Measurements from ENCODE around the gene MAPK9.

MAPK9 gene

DNA sequence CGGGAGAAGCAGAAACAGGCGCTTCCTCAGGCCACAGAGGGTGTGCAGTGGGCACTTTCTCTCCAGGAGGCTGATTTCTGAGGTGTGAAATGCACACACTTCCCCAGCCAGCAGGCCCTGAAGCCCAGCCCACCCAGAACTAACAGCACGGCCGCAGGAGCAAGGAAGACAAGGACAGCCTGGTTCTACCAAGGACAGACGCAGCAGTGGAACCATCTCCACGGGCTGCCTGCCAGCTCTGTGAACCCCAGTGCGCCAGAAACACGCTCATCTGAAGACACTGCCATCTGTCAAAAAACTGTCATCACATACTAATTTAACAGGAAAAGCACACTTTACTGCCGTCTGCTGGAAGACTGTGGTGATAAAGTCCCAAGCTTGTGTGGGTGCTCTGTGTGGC lies 40.7 kb downstream of the MAPK9 start:
- no peak for FAIRE-seq

DNA sequence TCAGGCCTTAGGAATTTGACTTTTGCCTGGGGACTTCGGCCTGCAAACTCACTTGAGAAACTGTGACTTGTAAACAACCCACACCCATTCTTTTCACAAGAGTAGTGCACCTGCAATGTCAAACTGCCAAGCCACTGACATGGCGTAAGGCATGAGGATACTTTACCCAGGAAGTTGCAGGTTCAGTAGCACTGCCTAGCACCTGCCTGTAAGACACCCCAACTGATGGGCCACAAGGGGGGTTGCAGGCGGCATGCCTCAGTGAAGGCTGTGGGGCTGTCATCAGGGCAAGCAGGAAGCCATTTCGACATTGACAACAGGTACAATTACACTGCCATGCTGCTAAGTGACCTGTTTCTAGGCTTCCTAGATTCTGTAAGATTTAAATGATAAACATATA lies 41.6 kb downstream of the MAPK9 start:
- DNase-seq (ENCODE audit: extremely low spot score, insufficient read length, low read depth) (no peak), FAIRE-seq (no peak)

More for the DNA sequence above, 40.7 kb downstream of the MAPK9 start:
- no peak for DNase-seq (ENCODE audit: extremely low spot score, insufficient read length, low read depth)

DNA sequence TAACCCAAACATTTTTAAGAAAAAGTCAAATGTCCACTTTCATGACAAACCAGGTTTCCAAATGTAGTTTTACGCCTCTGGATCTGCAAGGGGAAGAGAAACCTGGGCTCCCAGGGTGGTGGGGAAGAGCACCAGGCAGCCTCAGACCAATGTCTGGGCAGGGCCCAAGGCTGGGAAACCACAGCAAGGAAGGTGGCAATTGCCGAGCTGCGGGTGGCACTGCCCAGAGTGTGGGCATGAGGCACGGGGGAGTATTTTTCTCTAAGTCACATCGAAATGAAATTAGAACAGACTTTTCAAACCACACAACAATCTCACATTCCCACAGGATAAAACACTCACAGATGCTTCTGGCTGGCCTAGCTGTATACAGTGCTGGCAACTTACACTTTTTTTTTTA lies 50.3 kb downstream of the MAPK9 start:
- FAIRE-seq (no peak), DNase-seq (ENCODE audit: extremely low spot score, insufficient read length, low read depth) (no peak)

DNA sequence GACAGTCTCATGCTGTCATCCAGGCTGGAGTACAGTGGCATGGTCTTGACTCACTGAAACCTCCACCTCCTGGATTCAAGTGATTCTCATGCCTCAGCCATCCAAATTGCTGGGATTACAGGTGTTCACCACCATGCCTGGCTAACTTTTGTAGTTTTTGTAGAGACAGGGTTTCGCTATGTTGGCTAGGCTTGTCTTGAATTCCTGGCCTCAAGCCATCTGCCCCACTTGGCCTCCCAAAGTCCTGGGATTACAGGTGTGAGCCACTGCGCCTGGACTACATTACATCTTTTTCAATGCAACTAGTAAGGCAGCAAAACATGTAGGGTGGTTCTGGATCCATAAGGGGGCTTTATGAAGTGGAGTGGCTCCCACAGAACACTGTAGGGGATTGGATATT lies 53.3 kb downstream of the MAPK9 start:
- FAIRE-seq = no peak

DNA sequence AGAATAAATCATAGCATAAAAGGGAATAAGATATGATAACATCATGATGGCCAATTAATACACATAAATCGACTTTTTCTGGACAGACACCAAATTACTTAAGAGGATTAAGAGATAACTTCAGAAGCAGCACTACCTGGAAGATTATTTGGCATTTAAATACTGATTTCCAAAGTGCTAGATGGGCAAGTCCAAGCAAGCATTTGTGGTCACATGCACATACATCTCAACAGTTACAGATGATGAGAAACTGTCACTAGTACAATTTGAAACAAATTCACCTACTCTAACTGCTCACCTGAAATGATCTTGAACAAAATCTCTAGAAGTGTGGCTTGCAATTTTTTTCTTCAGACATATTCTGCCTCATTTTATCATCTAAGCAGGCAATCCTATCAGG lies 56.0 kb downstream of the MAPK9 start:
- no peak for DNase-seq (ENCODE audit: extremely low spot score, insufficient read length, low read depth)

More for the DNA sequence above, 53.3 kb downstream of the MAPK9 start:
- DNase-seq (ENCODE audit: extremely low spot score, insufficient read length, low read depth) = no peak

DNA sequence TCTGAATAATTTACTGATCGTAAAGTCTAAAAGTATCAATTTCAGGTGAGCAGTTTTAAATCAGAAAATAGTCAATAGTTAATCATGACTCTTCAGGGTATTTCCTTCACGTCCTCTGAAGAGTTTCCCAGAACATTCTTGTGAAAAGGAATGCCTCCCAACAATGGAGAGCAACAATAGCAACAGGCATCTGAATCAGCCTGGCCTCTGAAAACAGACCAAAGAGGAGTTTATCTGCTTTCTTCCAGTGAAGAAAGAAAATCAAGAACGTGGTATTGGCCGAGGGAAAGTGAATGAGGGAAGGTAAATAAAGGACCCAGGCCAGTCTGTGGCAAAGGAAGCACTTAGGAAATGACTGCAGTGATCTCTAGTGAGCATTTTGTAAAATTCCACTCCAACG lies 56.8 kb downstream of the MAPK9 start:
- FAIRE-seq (no peak), DNase-seq (ENCODE audit: extremely low spot score, insufficient read length, low read depth) (no peak)

More for the DNA sequence above, 56.0 kb downstream of the MAPK9 start:
- FAIRE-seq = no peak

DNA sequence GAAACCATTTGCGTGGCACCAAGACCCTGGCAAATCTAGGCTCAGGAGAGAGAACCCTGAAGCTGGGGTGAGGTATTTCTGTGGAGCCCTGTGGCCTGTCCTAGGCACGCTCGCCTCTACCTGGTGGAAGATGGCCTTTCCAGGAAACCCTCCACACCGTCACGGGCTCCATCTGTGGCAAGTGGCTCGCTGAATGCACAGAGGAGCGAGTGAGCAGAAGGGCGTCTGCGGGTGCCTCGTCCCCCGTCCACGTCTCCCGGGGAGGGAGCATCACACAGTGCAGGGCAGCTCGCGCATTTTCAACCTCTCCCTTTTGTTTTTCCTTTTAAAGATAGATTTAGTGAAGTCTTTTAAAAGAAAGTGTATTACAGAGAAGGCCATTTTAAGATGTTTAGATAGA lies 57.6 kb downstream of the MAPK9 start:
- DNase-seq (ENCODE audit: extremely low spot score, insufficient read length, low read depth) (no peak), FAIRE-seq (no peak)

DNA sequence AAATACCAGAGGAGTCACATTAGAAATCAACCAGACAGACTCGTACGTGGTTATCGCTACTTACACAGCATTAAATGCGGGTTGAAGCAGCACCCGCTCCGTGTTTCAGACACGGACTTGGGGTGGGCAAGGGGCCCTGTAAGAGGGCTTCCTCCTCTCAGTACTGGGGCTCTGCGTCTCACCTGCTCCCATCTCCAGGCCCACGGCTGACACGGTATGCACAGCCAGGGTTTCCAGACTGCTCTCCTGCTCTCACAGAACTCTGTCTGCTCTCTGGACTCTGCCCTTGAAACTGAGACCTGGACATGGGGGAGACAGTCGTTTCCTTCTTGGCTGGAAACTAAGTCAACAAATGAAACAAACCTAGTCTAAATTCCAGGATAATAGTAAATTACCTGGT lies 58.2 kb downstream of the MAPK9 start:
- FAIRE-seq (no peak), DNase-seq (ENCODE audit: extremely low spot score, insufficient read length, low read depth) (no peak)

DNA sequence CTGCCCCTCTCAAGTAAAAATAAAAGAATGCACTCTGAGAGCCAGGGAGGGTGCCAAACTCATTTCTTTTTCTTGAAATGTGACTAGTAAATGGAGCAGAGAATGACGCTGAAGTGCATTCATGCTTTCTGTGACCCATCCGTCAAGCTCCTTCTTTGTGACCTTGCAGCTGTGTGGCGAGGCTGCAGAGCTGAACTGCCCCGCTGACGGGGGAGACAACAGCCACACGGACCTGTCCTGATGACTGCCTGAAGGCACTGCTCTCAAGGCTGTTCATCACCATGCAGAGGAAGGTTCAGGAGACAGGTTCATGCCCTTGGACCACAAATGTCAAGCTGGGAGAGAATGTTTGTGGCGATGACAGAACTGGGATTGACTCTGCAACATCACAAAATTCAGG lies 61.9 kb downstream of the MAPK9 start:
- DNase-seq (ENCODE audit: extremely low spot score, insufficient read length, low read depth) (no peak), FAIRE-seq (no peak)

DNA sequence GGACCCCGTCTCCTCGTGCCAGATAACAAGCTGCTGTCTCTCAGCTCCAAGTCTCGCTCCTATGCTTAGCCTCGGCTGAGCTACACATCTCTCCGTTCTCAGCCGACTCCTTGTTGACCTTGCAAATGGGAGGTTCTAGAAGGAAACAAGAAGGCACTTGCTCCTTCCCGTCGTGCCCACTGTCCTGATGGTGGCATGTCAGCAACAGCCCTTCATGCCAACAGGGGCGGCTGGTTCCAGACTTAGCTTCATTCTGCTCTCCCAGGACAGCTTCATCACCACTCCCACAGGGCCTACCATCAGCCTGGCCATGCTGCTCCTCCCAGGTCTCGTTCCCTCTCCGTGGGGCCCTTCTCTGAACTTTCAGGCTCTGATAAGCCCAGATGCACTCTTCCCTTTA lies 69.8 kb downstream of the MAPK9 start:
- DNase-seq (ENCODE audit: extremely low spot score, insufficient read length, low read depth) = no peak
- FAIRE-seq = no peak

DNA sequence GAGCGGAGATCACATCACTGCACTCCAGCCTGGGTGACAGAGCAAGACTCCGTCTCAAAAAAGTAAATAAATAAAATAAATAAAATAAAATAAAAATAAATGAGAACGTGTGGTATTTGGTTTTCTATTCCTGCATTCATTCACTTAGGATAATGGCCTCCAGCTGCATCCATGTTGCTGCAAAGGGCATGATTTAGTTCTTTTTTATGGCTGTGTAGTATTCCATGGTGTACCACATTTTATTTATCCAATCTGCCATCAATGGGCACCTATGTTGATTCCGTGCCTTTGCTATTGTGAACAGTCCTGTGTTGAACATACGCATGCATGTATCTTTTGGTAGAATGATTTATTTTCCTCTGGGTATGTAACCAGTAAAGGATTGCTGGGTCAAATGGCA lies 74.1 kb downstream of the MAPK9 start:
- FAIRE-seq (no peak), DNase-seq (ENCODE audit: extremely low spot score, insufficient read length, low read depth) (no peak)

DNA sequence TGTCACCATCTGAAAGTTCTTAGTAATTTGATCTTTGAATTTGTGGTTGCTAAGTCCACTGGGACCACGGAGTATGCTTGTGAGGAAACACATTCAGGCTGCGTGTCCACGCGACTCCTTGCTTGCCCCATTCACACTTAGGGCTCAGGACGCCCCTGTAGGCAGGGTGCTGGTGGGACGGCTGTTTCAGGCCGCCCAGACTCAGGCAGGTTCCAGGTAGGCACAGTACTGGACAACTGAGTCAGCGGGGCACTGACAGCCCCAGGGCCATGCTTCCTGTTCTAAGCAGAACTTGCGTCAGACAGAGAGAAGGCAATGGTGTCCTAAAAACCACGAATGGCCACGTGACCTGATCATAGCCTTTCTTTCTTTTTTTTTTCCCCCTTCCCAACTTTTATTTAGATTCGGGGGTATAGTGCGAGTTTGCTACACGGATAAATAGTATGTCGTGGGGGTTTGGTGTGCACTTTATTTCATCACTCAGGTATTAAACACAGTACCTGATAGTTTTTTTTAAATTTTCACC lies 75.2 kb downstream of the MAPK9 start:
- FAIRE-seq (no peak), DNase-seq (ENCODE audit: extremely low spot score, insufficient read length, low read depth) (no peak)

DNA sequence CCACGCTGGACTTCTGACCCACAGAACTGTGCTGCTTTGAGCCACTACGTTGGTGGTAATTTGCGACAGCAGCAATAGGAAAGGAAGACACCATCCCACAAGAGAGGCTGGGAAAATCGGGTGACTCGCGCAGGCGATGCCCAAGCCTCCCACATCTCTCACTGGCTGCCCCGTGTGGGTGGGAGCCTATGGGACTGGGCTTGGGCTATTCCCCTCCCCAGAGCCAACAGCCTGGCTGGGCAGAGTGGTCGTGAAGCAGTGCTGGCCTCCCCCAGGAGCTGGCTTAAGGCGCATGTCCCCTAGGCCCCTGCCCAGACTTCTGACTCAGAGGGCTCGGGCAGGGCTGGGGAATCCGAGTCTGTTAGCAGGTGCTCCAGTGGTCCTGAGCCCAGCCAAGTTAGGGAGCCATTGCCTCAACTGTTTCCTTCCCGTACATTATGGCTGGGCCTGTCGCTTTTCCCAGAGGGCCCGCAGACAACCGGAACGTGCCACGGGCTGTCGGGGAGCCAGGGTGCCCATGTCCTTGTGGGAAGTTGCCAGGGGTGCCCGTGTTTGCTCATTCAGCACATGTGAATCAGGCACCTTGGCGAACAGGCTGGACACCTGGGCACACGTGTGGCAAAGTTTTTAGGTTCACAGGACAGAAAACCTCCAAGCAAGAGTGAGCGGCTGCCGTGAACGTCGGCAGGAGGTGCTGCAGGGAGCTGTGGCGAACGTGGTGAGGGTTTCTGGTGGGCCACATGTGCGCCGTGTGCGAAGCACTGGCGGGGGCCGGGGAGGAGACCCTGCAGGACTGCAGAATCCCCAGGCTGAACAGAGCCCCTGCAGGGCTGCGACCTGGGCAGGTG lies 75.9 kb downstream of the MAPK9 start:
- DNase-seq (ENCODE audit: extremely low spot score, insufficient read length, low read depth) (no peak), FAIRE-seq (no peak)

DNA sequence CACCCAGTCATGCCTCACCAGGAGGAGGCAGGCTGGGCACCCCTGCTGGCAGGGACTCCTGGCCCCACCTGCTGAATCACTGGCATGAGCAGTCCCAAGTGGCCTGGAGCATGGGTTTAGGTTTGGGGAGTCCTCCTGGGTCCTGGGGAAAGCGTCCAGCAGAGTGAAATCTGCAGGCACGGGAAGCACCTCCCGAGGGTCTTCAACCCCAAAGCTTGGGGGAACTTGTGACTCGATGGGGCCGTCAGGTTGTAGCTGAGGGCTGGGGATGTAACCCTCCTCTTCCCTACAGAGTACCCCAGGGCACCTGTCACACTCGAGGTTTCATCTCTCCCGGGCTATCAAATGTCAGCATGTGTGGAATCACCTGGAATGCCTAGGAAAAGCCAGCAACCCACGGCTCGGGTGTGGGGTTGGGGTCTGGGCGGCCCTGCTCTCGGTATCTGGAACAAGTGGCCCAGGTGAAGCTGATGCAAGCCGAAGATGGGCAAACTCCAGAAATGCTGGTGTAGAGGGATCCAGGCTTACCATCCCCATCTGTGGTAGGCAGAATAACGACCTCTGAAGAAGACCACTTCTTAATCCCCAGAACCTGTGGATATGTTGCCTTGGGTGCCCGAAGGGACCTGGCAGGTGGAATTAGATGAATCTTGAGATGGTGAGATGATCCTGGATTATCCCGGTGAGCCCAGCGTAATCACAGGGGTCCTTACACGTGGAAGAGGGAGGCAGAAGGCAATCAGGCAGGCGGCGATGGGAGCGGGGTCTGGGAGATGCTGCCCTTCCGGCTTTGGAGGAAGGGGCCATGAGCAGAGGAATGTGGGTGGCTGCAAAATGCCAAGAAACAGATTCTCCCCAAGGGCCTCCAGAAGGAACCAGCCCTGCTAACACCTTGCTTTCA lies 76.8 kb downstream of the MAPK9 start:
- no peak for FAIRE-seq
- no peak for DNase-seq (ENCODE audit: extremely low spot score, insufficient read length, low read depth)

DNA sequence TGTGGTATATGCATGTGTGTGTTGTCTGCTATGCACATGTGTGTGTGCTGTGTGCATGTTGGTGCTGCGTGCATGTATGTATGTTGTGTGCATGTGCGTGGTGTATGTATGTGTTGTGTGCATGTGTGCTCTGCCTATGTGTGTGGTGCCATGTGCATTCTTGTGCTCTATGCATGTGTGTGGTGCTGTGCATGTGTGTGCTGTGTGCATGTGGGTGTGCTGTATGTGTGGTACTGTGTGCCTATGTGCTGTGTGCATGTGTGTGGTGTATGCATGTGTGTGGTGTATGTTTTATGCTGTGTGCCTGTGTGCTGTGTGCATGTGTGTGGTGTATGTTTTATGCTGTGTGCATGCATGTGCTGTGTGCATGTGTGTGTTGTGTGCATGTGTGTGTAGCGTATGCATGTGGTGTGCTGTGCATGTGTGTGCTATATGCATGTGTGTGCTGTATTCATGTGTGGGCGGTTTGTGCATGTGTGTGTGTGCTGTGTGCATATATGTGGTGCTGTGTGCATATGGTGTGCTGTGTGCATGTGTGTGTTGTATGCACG lies 78.2 kb downstream of the MAPK9 start:
- DNase-seq (ENCODE audit: extremely low spot score, insufficient read length, low read depth) (no peak), FAIRE-seq (no peak)

DNA sequence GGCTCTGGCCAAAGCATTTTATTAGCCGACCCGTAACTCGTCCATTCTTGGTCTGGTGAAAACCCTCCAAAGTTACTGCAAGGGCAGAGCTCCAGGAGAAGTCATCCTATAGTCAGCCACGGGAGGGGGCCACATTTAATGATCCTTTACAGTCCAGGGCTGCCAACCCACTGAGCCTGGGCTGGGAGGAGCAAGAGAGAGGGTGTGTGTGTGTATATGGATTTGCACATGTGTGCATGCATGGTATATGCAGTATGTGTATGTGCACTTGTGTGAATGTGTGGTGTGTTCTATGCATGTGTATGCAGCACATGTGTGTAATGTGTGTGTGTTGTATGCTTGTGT lies 78.7 kb downstream of the MAPK9 start:
- DNase-seq (ENCODE audit: extremely low spot score, insufficient read length, low read depth) (no peak), FAIRE-seq (no peak)

DNA sequence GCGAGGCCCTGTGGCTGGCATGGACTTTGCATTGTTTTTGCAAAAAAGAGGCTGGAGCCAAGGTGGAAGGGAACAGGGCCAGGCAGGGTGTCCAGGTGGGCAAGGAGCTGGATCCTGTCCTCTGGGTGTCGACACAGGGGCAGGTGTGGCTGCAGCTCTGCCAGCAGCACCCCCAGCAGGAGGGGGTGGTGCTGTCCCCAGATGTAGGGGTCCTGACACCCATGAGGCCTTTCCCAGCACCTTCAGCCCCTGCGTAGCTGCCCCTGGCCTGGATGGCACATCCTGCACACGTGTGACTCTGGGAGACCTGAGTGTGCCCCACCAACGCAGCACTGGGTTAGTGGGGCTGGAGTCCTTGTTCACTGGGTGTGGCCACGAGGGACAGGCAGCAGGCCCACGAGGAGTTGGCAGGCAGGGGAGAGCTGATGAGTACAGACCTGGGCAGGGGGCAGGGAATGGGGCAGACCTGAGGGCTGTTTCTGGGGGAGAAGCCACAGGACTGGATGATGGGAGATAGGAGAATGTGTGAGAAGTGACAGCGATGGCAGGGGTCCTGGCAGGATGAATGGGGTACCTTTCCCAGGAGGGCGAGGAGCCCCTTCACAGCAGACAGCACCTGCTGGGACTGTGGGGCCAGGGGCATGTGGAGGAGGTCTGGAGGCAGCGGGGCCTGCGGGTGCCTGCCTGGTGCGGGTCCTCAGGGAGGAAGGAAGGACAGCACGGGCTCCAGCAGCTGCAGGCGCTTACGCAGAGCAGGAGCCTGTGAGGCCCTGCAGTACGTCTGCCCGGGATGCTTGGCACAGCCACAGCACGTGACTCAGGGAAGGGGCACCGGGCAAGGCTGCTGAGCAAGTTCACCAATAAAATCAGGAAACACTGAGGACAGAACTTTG lies 79.3 kb downstream of the MAPK9 start:
- DNase-seq (ENCODE audit: extremely low spot score, insufficient read length, low read depth) = no peak
- no peak for FAIRE-seq

DNA sequence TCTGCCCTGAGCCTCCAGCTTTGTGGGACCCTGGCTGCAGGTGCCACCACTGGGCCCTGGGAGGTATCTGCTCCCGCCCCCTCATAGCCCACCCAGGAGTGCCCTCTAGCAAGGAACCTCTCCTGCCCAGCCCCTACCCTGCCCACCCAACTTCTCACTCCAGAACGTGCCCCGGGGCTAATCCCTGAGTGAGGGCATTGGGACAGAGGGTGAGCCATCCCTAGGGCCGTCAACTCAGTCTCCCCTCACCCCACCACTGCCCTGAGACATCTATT lies 80.2 kb downstream of the MAPK9 start:
- DNase-seq (ENCODE audit: extremely low spot score, insufficient read length, low read depth) (no peak), FAIRE-seq (no peak)

DNA sequence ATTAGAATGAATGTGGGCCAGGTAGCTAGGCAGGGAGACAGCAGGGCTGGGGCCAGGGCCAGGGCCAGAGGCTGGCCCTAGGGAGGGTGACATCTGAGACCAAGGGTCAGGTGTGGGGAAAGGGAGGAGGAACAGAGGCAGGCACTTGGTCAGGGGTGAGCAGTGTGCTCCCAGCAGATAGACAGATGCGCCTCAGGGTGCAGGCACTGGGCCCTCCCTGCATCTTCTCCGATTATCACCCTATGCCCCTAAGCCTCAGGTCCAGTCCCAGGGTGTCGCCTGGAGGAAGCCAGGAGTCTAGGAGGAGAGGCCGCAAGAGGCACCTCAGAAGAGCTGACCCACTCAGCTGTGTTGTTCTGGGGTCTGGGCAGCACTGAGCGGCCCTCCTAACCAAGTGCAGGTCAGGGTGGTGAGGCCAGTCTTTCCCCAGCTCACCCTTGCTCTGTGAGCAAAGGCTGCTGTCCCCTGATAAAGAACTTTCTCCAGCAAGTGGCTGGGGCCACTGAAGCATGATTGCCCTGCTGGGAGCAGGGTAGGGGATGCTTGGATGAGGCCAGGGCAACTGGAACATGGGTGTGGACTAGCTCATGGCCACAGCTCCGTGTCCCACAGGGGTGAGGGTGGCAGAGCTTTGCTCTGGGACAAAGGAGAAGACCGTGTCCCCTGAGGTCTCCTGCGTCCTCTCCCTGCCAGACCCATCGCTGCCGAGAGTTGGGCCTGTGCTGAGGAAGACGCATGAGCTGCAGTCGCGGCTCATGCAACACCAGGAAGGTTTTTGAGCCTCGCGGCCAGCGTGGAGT lies 80.7 kb downstream of the MAPK9 start:
- FAIRE-seq (no peak), DNase-seq (ENCODE audit: extremely low spot score, insufficient read length, low read depth) (no peak)

All from GM18507 (cell line).